Body of pancreas (tissue), 4 donors: ENCODE data around the gene GPR42.

Source experiments
- POLR2A ChIP-seq, 3 donors: fragments of 450-650 bp; IDR thresholded peaks; one replicate each; pipeline ENCODE4 v1.6.1; 2016; ENCODE audit warnings: antibody characterized with exemption in 3 of 3, mild to moderate bottlenecking in 2 of 3
- TF ChIP-seq, protein P1 (sequence below), 7 experiments: fragments of 450-650 bp in 4 of 7; fragments of 200-600 bp in 3 of 7; sonication (generic) in 3 of 7; IDR thresholded peaks; one replicate each; pipeline ENCODE4 v1.5.1; 2016 to 2019; ENCODE audit warnings: antibody characterized with exemption in 7 of 7

DNA sequence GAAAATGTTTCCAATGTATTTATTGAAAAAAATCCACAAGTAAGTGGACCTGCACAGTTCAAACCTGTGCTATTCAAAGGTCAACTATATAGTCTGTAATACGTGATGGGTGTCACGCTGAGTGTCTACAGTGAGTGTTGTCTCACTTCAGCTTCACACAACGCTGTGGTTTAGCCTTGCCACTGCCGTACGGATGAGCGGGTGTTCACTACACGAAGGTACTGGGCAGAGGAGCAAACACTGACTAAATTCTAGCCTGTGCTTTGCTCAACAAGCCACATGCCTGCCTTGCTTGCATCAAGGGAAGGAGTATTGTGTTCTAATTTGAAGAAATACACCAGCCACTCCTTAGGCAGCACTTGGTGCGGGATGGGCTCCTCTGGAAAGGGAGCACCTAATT is 16.0 kb upstream of the GPR42 start:
- TF ChIP-seq, protein P1, sequence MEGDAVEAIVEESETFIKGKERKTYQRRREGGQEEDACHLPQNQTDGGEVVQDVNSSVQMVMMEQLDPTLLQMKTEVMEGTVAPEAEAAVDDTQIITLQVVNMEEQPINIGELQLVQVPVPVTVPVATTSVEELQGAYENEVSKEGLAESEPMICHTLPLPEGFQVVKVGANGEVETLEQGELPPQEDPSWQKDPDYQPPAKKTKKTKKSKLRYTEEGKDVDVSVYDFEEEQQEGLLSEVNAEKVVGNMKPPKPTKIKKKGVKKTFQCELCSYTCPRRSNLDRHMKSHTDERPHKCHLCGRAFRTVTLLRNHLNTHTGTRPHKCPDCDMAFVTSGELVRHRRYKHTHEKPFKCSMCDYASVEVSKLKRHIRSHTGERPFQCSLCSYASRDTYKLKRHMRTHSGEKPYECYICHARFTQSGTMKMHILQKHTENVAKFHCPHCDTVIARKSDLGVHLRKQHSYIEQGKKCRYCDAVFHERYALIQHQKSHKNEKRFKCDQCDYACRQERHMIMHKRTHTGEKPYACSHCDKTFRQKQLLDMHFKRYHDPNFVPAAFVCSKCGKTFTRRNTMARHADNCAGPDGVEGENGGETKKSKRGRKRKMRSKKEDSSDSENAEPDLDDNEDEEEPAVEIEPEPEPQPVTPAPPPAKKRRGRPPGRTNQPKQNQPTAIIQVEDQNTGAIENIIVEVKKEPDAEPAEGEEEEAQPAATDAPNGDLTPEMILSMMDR (IDR thresholded peaks at IDR 0.05), result no peak
- TF ChIP-seq POLR2A (IDR thresholded peaks at IDR 0.05), result no peak
